Liver (tissue), 3 donors: ENCODE measurements around the gene SLC30A5.

Experiments
- FOXA1 ChIP-seq: IDR thresholded peaks from 2 replicates; pipeline ENCODE4 v1.6.1; 2016; ENCODE audit warnings: antibody characterized with exemption
- GABPA ChIP-seq, 2 donors: IDR thresholded peaks in 1 of 2; conservative IDR thresholded peaks in 1 of 2; 2 replicates each; pipeline ENCODE4 v1.6.1; 2016; ENCODE audit warnings: antibody characterized with exemption in 2 of 2, mild to moderate bottlenecking in 1 of 2, moderate library complexity in 1 of 2
- JUND ChIP-seq, 2 donors: IDR thresholded peaks; 2 replicates each; pipeline ENCODE4 v1.6.1; 2016; ENCODE audit warnings: antibody characterized with exemption in 2 of 2
- NR2F2 ChIP-seq: IDR thresholded peaks from 2 replicates; pipeline ENCODE4 v1.6.1; 2016; ENCODE audit warnings: antibody characterized with exemption
- RAD21 ChIP-seq, 2 donors: IDR thresholded peaks; 2 replicates each; pipeline ENCODE4 v1.6.1; 2016; ENCODE audit warnings: antibody characterized with exemption in 2 of 2, mild to moderate bottlenecking in 2 of 2
- TAF1 ChIP-seq: conservative IDR thresholded peaks from 2 replicates; pipeline ENCODE4 v1.6.1; 2016; ENCODE audit warnings: antibody characterized with exemption, mild to moderate bottlenecking
- TF ChIP-seq, protein P1 (sequence below): fragments of 150-350 bp; IDR thresholded peaks from 2 replicates; pipeline ENCODE4 v1.5.1; 2017; ENCODE audit warnings: improper control_type of control experiment, low read depth, low read length; ENCODE audit not compliant: missing input control
- TF ChIP-seq, protein P2 (sequence below): IDR thresholded peaks from 2 replicates; pipeline ENCODE4 v1.6.1; 2016; ENCODE audit warnings: antibody characterized with exemption
- TF ChIP-seq, protein P3 (sequence below): IDR thresholded peaks from 2 replicates; pipeline ENCODE4 v1.6.1; 2016; ENCODE audit warnings: antibody characterized with exemption, mild to moderate bottlenecking
- TF ChIP-seq, protein P4 (sequence below): IDR thresholded peaks from 2 replicates; pipeline ENCODE4 v1.6.1; 2016; ENCODE audit warnings: antibody characterized with exemption
- donor health status: healthy.
- donor health status: healthy.

DNA sequence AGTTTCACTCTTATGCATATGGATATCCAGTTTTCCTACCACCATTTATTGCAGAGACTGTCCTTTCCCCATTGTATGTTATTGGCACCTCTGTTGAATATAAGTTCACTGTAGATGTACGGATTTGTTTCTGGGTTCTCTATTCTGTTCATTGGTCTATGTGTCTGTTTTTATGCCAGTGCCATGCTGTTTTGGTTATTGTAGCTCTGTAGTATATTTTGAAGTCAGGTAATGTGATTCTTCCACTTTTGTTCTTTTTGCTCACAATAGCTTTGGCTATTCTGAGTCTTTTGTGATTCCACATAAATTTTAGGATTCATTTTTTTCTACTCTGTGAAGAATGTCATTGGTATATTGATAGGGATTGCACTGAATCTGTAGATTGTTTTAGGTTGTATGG lies 47.0 kb downstream of the SLC30A5 start:
- TF ChIP-seq, protein P1, sequence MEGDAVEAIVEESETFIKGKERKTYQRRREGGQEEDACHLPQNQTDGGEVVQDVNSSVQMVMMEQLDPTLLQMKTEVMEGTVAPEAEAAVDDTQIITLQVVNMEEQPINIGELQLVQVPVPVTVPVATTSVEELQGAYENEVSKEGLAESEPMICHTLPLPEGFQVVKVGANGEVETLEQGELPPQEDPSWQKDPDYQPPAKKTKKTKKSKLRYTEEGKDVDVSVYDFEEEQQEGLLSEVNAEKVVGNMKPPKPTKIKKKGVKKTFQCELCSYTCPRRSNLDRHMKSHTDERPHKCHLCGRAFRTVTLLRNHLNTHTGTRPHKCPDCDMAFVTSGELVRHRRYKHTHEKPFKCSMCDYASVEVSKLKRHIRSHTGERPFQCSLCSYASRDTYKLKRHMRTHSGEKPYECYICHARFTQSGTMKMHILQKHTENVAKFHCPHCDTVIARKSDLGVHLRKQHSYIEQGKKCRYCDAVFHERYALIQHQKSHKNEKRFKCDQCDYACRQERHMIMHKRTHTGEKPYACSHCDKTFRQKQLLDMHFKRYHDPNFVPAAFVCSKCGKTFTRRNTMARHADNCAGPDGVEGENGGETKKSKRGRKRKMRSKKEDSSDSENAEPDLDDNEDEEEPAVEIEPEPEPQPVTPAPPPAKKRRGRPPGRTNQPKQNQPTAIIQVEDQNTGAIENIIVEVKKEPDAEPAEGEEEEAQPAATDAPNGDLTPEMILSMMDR: no peak
- TF ChIP-seq, protein P2, sequence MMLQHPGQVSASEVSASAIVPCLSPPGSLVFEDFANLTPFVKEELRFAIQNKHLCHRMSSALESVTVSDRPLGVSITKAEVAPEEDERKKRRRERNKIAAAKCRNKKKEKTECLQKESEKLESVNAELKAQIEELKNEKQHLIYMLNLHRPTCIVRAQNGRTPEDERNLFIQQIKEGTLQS: no peak
- TF ChIP-seq JUND (IDR thresholded peaks at IDR 0.05) (no peak), TAF1 (no peak), GABPA (IDR thresholded peaks at IDR 0.05 in 1 of 2, conservative IDR thresholded peaks at IDR 0.05 in 1 of 2) (no peak), RAD21 (IDR thresholded peaks at IDR 0.05) (no peak), FOXA1 (no peak), NR2F2 (no peak)
- TF ChIP-seq, protein P3, sequence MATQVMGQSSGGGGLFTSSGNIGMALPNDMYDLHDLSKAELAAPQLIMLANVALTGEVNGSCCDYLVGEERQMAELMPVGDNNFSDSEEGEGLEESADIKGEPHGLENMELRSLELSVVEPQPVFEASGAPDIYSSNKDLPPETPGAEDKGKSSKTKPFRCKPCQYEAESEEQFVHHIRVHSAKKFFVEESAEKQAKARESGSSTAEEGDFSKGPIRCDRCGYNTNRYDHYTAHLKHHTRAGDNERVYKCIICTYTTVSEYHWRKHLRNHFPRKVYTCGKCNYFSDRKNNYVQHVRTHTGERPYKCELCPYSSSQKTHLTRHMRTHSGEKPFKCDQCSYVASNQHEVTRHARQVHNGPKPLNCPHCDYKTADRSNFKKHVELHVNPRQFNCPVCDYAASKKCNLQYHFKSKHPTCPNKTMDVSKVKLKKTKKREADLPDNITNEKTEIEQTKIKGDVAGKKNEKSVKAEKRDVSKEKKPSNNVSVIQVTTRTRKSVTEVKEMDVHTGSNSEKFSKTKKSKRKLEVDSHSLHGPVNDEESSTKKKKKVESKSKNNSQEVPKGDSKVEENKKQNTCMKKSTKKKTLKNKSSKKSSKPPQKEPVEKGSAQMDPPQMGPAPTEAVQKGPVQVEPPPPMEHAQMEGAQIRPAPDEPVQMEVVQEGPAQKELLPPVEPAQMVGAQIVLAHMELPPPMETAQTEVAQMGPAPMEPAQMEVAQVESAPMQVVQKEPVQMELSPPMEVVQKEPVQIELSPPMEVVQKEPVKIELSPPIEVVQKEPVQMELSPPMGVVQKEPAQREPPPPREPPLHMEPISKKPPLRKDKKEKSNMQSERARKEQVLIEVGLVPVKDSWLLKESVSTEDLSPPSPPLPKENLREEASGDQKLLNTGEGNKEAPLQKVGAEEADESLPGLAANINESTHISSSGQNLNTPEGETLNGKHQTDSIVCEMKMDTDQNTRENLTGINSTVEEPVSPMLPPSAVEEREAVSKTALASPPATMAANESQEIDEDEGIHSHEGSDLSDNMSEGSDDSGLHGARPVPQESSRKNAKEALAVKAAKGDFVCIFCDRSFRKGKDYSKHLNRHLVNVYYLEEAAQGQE: no peak
- TF ChIP-seq, protein P4, sequence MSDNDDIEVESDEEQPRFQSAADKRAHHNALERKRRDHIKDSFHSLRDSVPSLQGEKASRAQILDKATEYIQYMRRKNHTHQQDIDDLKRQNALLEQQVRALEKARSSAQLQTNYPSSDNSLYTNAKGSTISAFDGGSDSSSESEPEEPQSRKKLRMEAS: no peak
